Heart left ventricle (tissue), 16 donors: ENCODE results near the gene NEDD8. TPM values are rescaled to one million over a fixed set of nuclear protein-coding genes. Genes with fewer than 3 reads are reported as not detected.

Experiments used
- ATAC-seq, 4 donors: fragments of 200-7000 bp; cut with Tn5 transposase; one replicate each; pipeline ENCODE4 v1.9.1; 2020 to 2022; ENCODE audit warnings: moderate library complexity in 4 of 4, mild to moderate bottlenecking in 3 of 4, moderate number of reproducible peaks in 1 of 4
- DNase-seq, 5 donors: peaks; one replicate each; pipeline ENCODE4 v3.0.0-alpha.2; 2020
- H3K27ac ChIP-seq, 12 donors: fragments of 200-600 bp; sonication (generic) in 4 of 12; one replicate each; pipeline versions ENCODE4 v1.5.0 to v1.8.0; 2016 to 2022; ENCODE audit warnings: mild to moderate bottlenecking in 2 of 12
- H3K27me3 ChIP-seq, 9 donors: fragments of 200-600 bp; sonication (generic) in 2 of 9; one replicate each; pipeline versions ENCODE4 v1.5.1 to v1.8.0; 2016 to 2022; ENCODE audit warnings: mild to moderate bottlenecking in 3 of 9
- H3K36me3 ChIP-seq, 9 donors: fragments of 200-600 bp; sonication (generic) in 2 of 9; one replicate each; pipeline versions ENCODE4 v1.5.0 to v1.8.0; 2018 to 2022; ENCODE audit warnings: mild to moderate bottlenecking in 2 of 9
- H3K4me1 ChIP-seq, 12 donors: fragments of 200-600 bp; sonication (generic) in 4 of 12; one replicate each; pipeline versions ENCODE4 v1.5.0 to v1.8.0; 2016 to 2022; ENCODE audit warnings: mild to moderate bottlenecking in 3 of 12
- H3K4me3 ChIP-seq, 12 donors: fragments of 200-600 bp; sonication (generic) in 4 of 12; one replicate each; pipeline versions ENCODE4 v1.5.0 to v1.8.0; 2017 to 2022; ENCODE audit warnings: mild to moderate bottlenecking in 9 of 12, moderate library complexity in 4 of 12
- H3K9me3 ChIP-seq, 12 donors: fragments of 200-600 bp; sonication (generic) in 4 of 12; one replicate each; pipeline versions ENCODE4 v1.5.0 to v1.8.0; 2016 to 2022; ENCODE audit warnings: mild to moderate bottlenecking in 1 of 12
- CTCF ChIP-seq, 12 donors: fragments of 200-600 bp; sonication (generic) in 4 of 12; IDR thresholded peaks; one replicate each; pipeline versions ENCODE4 v1.5.0 to v1.8.0; 2018 to 2022; ENCODE audit warnings: antibody characterized with exemption in 12 of 12, mild to moderate bottlenecking in 5 of 12
- POLR2A ChIP-seq, 2 donors: fragments of 450-650 bp; IDR thresholded peaks; one replicate each; pipeline ENCODE4 v1.6.1; 2017; ENCODE audit warnings: antibody characterized with exemption in 2 of 2, mild to moderate bottlenecking in 2 of 2, moderate library complexity in 2 of 2
- WGBS, 4 donors: extraction: QIAGEN DNeasy Blood & Tissue Kit in 2 of 4; methylation state at CpG; one replicate each; pipeline versions ENCODE4 v1.1.5 to v1.1.7; 2013 to 2018; 5-methylcytosine and 5-hydroxymethylcytosine counted together
- intact Hi-C, 10 donors: fragments of 100-400 bp; cut with DNase I; formaldehyde crosslinking; loops; one replicate each; pipeline versions ENCODE4 v1.11.1 to v1.14.2; 2022
- polyA plus RNA-seq, 2 donors: library from polyadenylated mRNA; stranded (reverse); fragments of 200-250 nt; gene quantifications; one replicate each; pipeline ENCODE4 v1.2.3, GENCODE V29; 2013
- total RNA-seq, 9 donors: library from RNA; depleted of rRNA in 2 of 9; stranded (reverse); fragments of >200 nt in 2 of 9; fragmentation: NEBNext Ultra II Directional in 3 of 9; extraction: Animal tissue kit (Norgen Biotek cat#: 25700) in 3 of 9; gene quantifications; one replicate each; pipeline versions ENCODE4 v1.1.0 to v1.2.4, GENCODE V29; 2016 to 2023
- donor health status: ischemic (EF 13 %, LVEDD 7.1; RV severe dilation, severe dysfunction).
- donor health status: healthy with polysubstance abuse.
- donor health status: DM: no; HTN: yes; CAD: no.
- donor health status: DM: no; HTN: no; CAD: no.
- donor health status: ischemic (EF 25% LVEDD 6.9; RV normal size, moderate dysfunction).
- donor health status: ischemic (EF 25% LVEDD 5.7; RV mildly dilated, moderate dysfunction).
- donor health status: healthy.
- donor health status: DM: yes; HTN: yes; CAD: no.
- donor health status: ischemic (EF 35%, LVEDD 5.7; RV mildly dilated, moderate dysfunction).
- donor health status: nonischemic (EF 11% LVEDD 7.7; RV severe dilation, severe dysfunction).
- donor health status: DM: yes; HTN: yes; CAD: no.
- donor health status: PGD.
- donor health status: ischemic (EF 29% LVEDD 5.4; RV normal size, mild dysfunction).
- donor health status: nonischemic (EF 23%, LVEDD 6.1; RV moderate dilation, normal function).

Gene NEDD8
- total and polyA plus RNA-seq, 11 donors = 174 to 287 (median 206) TPM

- Histone ChIP-seq H3K27ac (no peak overlapping the region), H3K4me1 (peaks cover 0 to 17% (median 9%) of the 10 kb centered on the region in 12 donors), H3K36me3 (peaks cover 4 to 100% (median 84%) of the 10 kb centered on the region in 9 donors), H3K4me3 (no peak overlapping the region), H3K9me3 (no peaks in the 10 kb centered on the region), H3K27me3 (no peaks in the 10 kb centered on the region)
- intact Hi-C loops = no loop called here
- DNase-seq = peak in 1 of 5 donors; percentile 13
- TF ChIP-seq CTCF (IDR thresholded peaks at IDR 0.05) = no peak
- TF ChIP-seq POLR2A (IDR thresholded peaks at IDR 0.05) = no peak
- no peak for ATAC-seq
- WGBS, 4 donors = 81 to 94% (median 89%) methylated on average over 9 to 19 of the region's 19 CpGs
Observed at GRCh38 chr14:24181371-24182077, 50.6 kb downstream of the NEDD8 start.

DNA sequence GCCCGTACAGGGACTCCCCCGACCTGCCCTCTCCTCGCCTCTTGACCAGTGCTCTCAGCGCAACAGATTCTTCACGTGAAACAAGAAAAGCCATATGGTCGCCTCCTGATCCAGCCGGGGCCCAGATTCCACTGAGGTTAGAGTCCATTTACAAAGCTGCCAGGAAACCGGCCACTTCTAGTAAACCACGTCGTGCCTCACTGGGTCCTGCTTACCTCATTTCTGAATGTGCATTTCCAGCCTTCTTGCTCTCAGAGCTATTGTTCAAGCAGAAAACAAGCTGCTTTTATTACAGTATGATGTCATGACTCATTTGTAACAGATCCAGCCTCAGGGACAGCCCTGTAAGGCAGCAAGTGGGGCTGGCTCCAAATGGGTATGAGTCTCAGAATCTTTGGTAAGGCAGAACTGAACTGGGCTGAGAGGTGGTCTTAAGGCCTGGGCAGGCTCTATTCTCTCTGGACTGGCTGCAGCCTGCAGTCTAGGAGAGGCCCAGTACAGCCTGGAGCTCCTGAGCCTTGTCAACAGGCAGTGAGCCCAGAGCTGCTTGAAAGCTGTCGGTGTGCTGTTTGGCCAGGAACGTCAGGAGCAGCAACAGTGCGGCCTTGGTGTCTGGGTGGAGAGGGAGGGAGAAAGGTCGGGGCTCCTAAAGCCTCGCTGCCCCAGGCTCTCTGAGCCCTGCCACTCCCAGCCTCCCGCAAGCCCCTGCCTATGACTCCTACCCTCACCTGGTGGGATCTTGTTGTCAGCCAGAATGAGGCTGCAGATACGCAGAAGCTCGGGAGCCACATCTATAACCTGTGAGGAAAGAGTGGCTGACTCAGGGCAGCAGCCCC lies 52.0 kb downstream of the NEDD8 start:
- intact Hi-C loops = no loop called here
- peak; percentile 45 to 72 (median 64) for ATAC-seq
- peak in 2 of 5 donors; percentile 17 to 64 for DNase-seq

DNA sequence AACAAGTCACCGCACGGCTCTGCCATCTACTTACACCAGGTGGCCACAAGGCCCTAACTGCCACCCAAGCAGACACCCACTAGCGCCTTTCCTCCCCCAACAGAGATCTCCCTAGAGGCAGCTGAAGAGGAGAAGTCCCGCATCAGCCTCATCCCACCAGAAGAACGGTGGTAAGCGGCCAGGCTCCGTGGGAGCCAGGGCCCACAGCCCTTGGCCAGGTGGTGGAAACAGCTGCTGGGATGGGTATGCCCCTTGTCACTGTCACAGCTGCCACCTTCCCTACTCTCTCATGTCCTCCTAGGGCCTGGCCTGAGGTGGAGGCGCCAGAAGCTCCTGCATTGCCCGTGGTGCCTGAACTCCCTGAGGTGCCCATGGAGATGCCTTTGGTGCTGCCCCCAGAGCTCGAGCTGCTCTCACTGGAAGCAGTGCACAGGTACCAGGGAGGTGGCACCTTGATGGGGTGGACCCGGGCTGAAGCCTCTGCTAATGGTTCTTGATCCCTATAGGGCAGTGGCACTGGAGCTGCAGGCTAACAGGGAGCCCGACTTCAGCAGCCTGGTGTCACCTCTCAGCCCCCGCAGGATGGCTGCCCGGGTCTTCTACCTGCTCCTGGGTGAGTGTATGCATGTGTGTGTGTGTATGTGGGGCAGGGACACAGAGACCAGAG lies 52.7 kb downstream of the NEDD8 start:
- Histone ChIP-seq H3K36me3 (peaks cover 4 to 95% (median 71%) of the 10 kb centered on the region in 9 donors), H3K4me1 (peaks cover 0 to 17% (median 9%) of the 10 kb centered on the region in 12 donors), H3K9me3 (no peaks in the 10 kb centered on the region), H3K4me3 (no peak overlapping the region), H3K27me3 (no peaks in the 10 kb centered on the region), H3K27ac (peak overlapping the region; percentile 45 to 86 (median 68))
- no peak for DNase-seq
- 86 to 92% (median 89%) methylated on average over 8 to 14 of the region's 14 CpGs for WGBS, 4 donors
- peak in 3 of 4 donors; percentile 3 to 17 (median 16) for ATAC-seq
- TF ChIP-seq CTCF (IDR thresholded peaks at IDR 0.05) (no peak), POLR2A (IDR thresholded peaks at IDR 0.05) (no peak)
- intact Hi-C loops = no loop called here

More for the DNA sequence above, 52.0 kb downstream of the NEDD8 start:
- Histone ChIP-seq H3K27ac (peak overlapping the region; percentile 45 to 86 (median 68)), H3K36me3 (peaks cover 4 to 98% (median 78%) of the 10 kb centered on the region in 9 donors), H3K9me3 (no peaks in the 10 kb centered on the region), H3K4me1 (peaks cover 0 to 17% (median 9%) of the 10 kb centered on the region in 12 donors), H3K4me3 (no peak overlapping the region), H3K27me3 (no peaks in the 10 kb centered on the region)
- no peak for TF ChIP-seq CTCF (IDR thresholded peaks at IDR 0.05)
- TF ChIP-seq POLR2A (IDR thresholded peaks at IDR 0.05) = no peak
- WGBS, 4 donors = 59 to 82% (median 71%) methylated on average over 18 of the region's 18 CpGs
